Motor neuron (in vitro differentiated cells): ENCODE data around the gene LIPJ. TPM values are rescaled to one million over a fixed set of nuclear protein-coding genes. Genes with fewer than 3 reads are reported as not detected.

Experiments used
- ATAC-seq, 8 experiments: fragments of 200-7000 bp; cut with Tn5 transposase; replicated peaks in 6 of 8; 2 replicates each; pipeline ENCODE4 v1.8.0; 2021; ENCODE audit warnings: mild to moderate bottlenecking in 8 of 8, moderate library complexity in 8 of 8
- H3K27ac ChIP-seq, 2 donors: fragments of 250-450 bp; sonication (Bioruptor Pico); 2 replicates each; pipeline ENCODE4 v1.9.0; 2021; ENCODE audit warnings: antibody characterized with exemption in 2 of 2, mild to moderate bottlenecking in 2 of 2, moderate library complexity in 1 of 2
- H3K4me1 ChIP-seq, 2 donors: fragments of 250-450 bp; sonication (Bioruptor Pico); replicated peaks in 1 of 2; 2 replicates each; pipeline ENCODE4 v1.6.1; 2021; ENCODE audit warnings: antibody characterized with exemption in 2 of 2, mild to moderate bottlenecking in 2 of 2, moderate library complexity in 1 of 2
- H3K4me3 ChIP-seq, 5 donors: fragments of 250-450 bp; sonication (Bioruptor Pico); 2 replicates each; pipeline ENCODE4 v1.9.0; 2021; ENCODE audit warnings: antibody characterized with exemption in 5 of 5, mild to moderate bottlenecking in 5 of 5, moderate library complexity in 4 of 5
- WGBS, 10 experiments: fragments of 450-650 bp; shearing (Covaris generic); methylation state at CpG; one replicate each; pipeline ENCODE4 v1.0.0; 2022; 5-methylcytosine and 5-hydroxymethylcytosine counted together
- in situ Hi-C, 9 experiments: fragments of 400-800 bp; cut with MboI; loops; one replicate each; pipeline ENCODE4 v1.15.0; 2021; ENCODE audit warnings: low sequenced_read_pairs in 9 of 9, low pct_unique_long_range_greater_than_20kb in 2 of 9; ENCODE audit not compliant: unreplicated experiment in 9 of 9
- total RNA-seq, 8 experiments: library from RNA; unstranded; fragments of 300-600 nt; gene quantifications; 2 replicates each; pipeline versions ENCODE4 v1.2.3 to v1.2.4, GENCODE V29; 2022

Gene LIPJ, protein sequence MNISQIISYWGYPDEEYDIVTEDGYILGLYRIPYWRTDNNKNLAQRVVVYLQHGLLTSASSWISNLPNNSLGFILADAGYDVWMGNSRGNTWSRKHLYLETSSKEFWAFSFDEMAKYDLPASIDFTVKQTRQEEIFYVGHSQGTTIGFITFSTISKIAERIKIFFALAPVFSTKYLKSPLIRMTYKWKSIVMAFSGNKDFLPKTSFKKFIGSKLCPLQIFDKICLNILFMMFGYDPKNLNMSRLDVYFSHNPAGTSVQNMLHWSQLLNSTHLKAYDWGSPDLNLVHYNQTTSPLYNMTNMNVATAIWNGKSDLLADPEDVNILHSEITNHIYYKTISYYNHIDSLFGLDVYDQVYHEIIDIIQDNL
- under 1 TPM in 5 of 8 experiments, not detected in 3; 0.05 to 0.47 (median 0.08) TPM for total RNA-seq

DNA sequence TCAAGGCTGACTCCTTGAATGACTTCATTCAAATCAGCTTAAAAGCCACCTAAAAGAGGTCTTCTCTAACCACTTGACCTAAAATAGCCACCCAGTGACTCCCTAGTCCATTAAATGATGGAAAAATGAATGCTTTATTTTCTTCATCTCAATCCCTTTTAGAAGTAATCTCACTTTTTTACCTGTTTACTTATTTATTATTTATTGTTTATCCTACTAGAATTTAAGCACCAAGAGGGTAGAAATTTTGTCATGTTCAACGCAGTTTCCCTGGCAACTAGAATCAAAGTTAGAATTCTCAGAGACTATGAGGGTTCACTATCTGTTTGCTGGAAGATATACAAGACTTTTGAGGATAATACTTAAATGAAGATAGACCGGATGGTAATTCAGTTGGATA lies at the start of gene LIPJ:
Gene LIPJ (plus strand): TSS at position 301 of the 400 bp plus-strand sequence. CDS start 3,926 bp downstream, outside the sequence.
- 60 to 100% (median 94%) methylated on average over 1 to 2 of the region's 2 CpGs for WGBS, 10 experiments
- no peak within 1 kb of the TSS for H3K27ac ChIP-seq
- H3K4me3 ChIP-seq: no peak within 1 kb of the TSS
- H3K4me1 ChIP-seq: no peaks in the 10 kb centered on the region
- in situ Hi-C loops: loop anchor here in 1 of 9 experiments (10.0 kb wide), 1 partner anchor 98 kb away; no protein-coding TSS in a partner anchor
- no peak for ATAC-seq

DNA sequence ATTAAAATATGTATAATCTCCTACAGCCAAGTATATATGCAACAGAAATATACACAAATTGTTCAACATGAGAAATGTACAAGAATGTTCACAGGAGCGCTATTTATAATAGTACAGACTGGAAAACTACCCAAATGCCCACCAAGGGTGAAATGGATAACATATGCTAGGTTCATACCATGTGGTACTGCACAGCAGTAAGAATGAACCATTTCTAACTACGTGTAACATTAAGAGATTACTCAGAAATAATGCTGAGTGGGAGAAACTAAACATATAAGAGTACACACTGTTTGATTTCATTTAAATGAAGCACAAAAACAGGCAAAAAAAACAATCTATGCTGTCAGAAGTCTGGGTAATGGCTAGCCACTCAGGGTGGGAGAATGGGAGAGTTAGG lies 49.2 kb upstream of the LIPJ start:
- in situ Hi-C loops: loop anchor here in 3 of 9 experiments (25.0 kb wide), 2 partner anchors 675 to 700 kb away; partner anchors contain the start of genes KLLN (in 1 of the 3) and PTEN (in 1 of the 3)
- WGBS, 10 experiments: 35 to 100% (median 92%) methylated on average over 1 to 2 of the region's 2 CpGs; no CpG with 5 or more reads in 2 of the 10 experiments
- no peak overlapping the region for H3K27ac ChIP-seq
- H3K4me3 ChIP-seq: no peak overlapping the region
- no peak for ATAC-seq
- no peaks in the 10 kb centered on the region for H3K4me1 ChIP-seq

DNA sequence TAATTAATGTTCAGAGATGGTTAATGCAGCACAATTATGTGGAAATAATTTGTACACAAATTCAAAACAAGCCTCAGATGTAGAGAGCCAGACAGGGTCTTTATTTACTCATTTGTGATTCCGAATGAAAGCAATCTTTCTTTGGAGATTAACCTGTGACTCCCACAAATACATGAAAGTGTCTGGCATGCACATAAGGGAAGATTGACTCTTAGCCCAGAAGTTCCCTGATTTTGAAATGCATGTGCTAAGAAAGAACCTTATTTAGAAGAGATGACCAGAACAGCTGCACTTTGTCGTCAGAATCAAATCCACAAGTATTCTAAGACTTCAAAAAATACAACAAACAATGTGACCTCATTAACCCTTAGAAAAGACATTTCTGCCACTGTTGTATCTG lies 48.5 kb upstream of the LIPJ start:
- Histone ChIP-seq H3K4me3 (no peak overlapping the region), H3K27ac (no peak overlapping the region), H3K4me1 (no peaks in the 10 kb centered on the region)
- in situ Hi-C loops: loop anchor here in 3 of 9 experiments (25.0 kb wide), 2 partner anchors 676 to 701 kb away; partner anchors contain the start of genes KLLN (in 1 of the 3) and PTEN (in 1 of the 3)
- 0 to 83% (median 22%) methylated on average over 1 to 2 of the region's 2 CpGs for WGBS, 10 experiments
- ATAC-seq: peak in 2 of 8 experiments; percentile 28 to 60

DNA sequence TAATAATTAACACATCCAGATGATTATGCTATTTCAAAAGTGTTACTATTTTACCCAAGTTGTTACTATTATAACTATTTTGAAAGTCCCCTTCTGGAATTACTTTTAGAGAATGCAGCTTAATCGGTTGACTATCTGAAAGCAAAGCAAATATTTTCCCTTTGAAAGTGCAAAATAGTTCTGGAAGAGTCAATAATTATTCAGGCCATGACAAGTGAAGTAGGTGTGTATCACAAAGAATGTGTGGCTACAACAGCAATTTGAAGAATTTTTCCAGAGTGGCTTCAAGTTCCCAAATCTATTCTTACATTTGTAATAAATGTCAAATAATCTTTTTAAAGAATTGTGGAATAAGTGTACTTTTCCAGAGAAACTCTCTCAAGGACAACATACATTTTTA lies 46.2 kb upstream of the LIPJ start:
- 20 to 82% (median 77%) methylated on average over 1 of the region's 1 CpG; no CpG with 5 or more reads in 4 of the 10 experiments for WGBS, 10 experiments
- no peak overlapping the region for H3K4me3 ChIP-seq
- no peaks in the 10 kb centered on the region for H3K4me1 ChIP-seq
- H3K27ac ChIP-seq: no peak overlapping the region
- in situ Hi-C loops: loop anchor here in 3 of 9 experiments (10.0 to 25.0 kb wide), 3 partner anchors 136 to 703 kb away; partner anchors contain the start of genes KLLN (in 1 of the 3) and PTEN (in 1 of the 3)
- ATAC-seq: no peak

DNA sequence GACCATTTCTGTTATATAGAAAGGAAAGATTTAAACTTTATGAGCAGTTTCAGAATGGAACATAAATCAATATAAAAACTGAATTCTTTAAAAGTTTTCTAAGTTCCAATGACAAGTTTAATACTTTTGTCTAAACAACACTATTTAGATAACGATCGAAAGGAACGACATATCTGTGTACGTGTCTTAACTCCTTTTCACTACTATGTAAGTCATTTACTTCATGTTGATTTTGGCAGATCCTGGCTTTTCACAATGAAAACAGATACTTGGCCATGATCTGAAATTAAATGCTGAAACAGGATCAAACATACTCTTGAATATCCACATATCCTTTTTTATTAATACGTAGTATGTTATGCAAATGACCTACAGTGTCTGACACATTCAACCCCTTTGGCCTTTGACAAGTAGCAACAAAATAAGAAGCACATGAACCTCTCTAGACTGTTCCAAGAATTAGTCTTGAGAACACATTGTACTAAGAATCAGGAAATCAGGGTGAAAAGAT lies 45.4 kb upstream of the LIPJ start:
- Histone ChIP-seq H3K4me3 (no peak overlapping the region), H3K27ac (no peak overlapping the region), H3K4me1 (no peaks in the 10 kb centered on the region)
- 13 to 100% (median 85%) methylated on average over 2 to 5 of the region's 5 CpGs; no CpG with 5 or more reads in 1 of the 10 experiments for WGBS, 10 experiments
- ATAC-seq: no peak
- in situ Hi-C loops: loop anchor here in 3 of 9 experiments (10.0 to 25.0 kb wide), 3 partner anchors 136 to 704 kb away; partner anchors contain the start of genes KLLN (in 1 of the 3) and PTEN (in 1 of the 3)

DNA sequence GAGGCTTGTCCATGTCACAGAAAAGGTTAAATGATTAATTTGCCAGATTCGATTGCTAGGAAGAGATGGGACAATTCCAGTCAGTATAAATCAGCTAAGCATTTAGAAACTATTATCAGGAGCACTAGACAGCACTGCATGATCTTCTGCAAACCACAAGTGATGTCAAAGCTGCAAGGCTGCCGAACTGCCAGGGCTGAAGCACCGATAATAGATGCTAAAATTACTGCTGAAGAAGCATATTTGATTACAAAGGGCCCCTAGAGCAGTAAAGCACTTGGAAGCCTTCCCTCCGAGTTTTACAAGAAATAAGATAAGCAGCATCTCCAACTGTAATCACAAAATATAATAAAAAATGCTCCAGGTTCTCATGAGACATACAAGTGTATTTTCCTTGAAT lies 44.0 kb upstream of the LIPJ start:
- ATAC-seq: peak in 1 of 8 experiments; percentile 38
- H3K4me3 ChIP-seq: no peak overlapping the region
- WGBS, 10 experiments: 0 to 76% (median 68%) methylated on average over 1 to 4 of the region's 4 CpGs
- in situ Hi-C loops: loop anchor here in 3 of 9 experiments (10.0 to 25.0 kb wide), 3 partner anchors 138 to 705 kb away; partner anchors contain the start of genes KLLN (in 1 of the 3) and PTEN (in 1 of the 3)
- H3K4me1 ChIP-seq: no peaks in the 10 kb centered on the region
- no peak overlapping the region for H3K27ac ChIP-seq

DNA sequence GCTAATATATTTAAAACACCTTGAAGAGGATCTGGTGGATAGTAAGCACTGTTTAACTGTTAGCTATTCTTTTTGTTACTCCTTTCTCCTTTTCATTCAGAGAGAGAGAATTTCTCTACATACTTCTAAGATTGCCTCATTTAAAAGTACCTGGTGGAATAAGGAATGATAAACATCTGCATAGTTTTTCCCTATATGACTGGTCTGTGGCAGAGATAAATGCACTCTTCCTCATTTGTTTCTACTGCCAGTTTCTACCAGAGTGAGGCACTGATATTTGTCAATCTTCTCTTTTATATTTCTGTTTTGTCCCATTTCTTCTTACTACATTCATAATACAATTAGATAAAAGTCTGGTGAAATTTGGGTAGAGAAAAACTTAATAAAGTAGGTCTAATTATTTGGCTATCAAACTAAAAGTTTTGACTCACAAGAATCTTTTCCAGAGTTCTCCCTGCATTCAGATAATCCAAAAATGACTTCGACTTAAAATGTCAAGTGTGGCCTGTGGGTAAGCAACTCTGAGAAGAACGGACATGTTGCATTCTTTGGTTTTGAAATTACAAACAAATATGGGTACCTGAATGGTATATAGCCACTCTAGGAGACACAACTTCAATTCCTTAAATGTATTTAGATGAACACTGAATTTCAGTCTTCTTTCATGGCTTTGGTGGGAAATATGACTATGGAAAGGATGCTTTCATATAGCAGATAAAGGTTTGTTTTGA lies 42.3 kb upstream of the LIPJ start:
- 60 to 100% (median 89%) methylated on average over 1 to 2 of the region's 2 CpGs for WGBS, 10 experiments
- Histone ChIP-seq H3K4me3 (no peak overlapping the region), H3K4me1 (no peaks in the 10 kb centered on the region), H3K27ac (no peak overlapping the region)
- in situ Hi-C loops: loop anchor here in 3 of 9 experiments (10.0 to 25.0 kb wide), 3 partner anchors 140 to 707 kb away; partner anchors contain the start of genes KLLN (in 1 of the 3) and PTEN (in 1 of the 3)
- no peak for ATAC-seq

DNA sequence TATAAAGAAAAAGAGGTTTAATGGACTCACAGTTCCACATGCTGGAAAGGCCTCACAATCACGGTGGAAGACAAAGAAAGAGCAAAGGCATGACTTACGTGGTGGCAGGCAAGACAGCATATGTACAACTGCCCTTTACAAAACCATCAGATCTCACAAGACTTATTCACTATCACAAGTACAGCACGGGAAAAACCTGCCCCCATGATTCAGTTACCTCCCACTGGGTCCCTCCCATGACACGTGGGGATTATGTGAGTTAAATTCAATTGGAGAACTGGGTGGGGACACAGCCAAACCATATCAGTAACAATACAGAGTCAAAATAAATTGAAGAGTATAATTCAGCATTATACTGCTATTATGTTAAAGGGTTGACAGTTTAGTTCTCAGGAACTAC lies 41.2 kb upstream of the LIPJ start:
- H3K4me3 ChIP-seq: no peak overlapping the region
- WGBS, 10 experiments: 38 to 83% (median 55%) methylated on average over 2 to 4 of the region's 4 CpGs; no CpG with 5 or more reads in 2 of the 10 experiments
- ATAC-seq: peak in 1 of 8 experiments; percentile 39
- H3K27ac ChIP-seq: no peak overlapping the region
- H3K4me1 ChIP-seq: no peaks in the 10 kb centered on the region
- in situ Hi-C loops: loop anchor here in 3 of 9 experiments (10.0 to 25.0 kb wide), 3 partner anchors 141 to 708 kb away; partner anchors contain the start of genes KLLN (in 1 of the 3) and PTEN (in 1 of the 3)

DNA sequence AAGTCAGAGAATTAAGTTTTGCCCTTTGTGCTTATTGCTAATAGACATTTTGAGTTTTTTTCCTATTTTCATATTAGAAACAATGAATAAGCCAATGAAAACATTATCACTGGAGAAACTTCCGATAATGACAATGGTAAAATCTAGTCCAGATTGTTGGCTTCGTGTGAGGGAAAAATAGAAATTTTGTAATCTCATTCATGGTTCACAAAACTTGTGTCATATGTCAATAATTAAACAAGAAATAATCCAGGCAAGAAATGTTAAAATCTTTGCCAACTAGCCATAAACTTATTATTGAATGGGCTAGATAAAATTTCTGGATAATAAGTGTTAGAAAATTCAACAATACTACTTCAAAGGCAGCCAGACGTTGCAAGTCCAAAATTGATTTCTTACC lies 40.1 kb upstream of the LIPJ start:
- Histone ChIP-seq H3K4me1 (no peaks in the 10 kb centered on the region), H3K27ac (no peak overlapping the region), H3K4me3 (no peak overlapping the region)
- in situ Hi-C loops: loop anchor here in 3 of 9 experiments (10.0 to 25.0 kb wide), 3 partner anchors 142 to 709 kb away; partner anchors contain the start of genes KLLN (in 1 of the 3) and PTEN (in 1 of the 3)
- 20 to 94% (median 70%) methylated on average over 2 to 3 of the region's 3 CpGs; no CpG with 5 or more reads in 1 of the 10 experiments for WGBS, 10 experiments
- ATAC-seq: no peak

DNA sequence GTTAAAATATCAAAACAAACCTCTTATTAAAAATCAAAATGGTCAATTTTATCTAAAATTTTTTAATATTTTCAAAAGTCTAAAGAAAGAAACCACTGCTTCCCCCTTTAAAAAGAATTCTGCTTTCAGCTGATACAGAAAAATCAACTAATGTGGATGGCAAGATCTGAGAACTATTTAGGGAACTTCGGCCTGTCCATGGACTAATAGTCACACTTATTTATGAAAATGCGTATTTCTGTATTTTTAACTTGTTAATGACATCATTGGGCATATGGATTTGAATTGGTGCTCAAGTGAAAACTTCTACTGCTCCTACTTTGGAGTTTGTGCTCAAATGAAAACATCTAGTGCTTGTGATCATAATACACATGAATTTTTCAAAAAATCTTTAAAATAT lies 35.3 kb upstream of the LIPJ start:
- no peak overlapping the region for H3K4me3 ChIP-seq
- in situ Hi-C loops: loop anchor here in 3 of 9 experiments (25.0 kb wide), 2 partner anchors 261 to 689 kb away; partner anchors contain the start of genes KLLN (in 2 of the 3), PTEN (in 2 of the 3) and LIPM (in 1 of the 3)
- 25 to 100% (median 86%) methylated on average over 1 to 2 of the region's 2 CpGs; no CpG with 5 or more reads in 2 of the 10 experiments for WGBS, 10 experiments
- H3K4me1 ChIP-seq: no peaks in the 10 kb centered on the region
- no peak overlapping the region for H3K27ac ChIP-seq
- ATAC-seq: no peak

DNA sequence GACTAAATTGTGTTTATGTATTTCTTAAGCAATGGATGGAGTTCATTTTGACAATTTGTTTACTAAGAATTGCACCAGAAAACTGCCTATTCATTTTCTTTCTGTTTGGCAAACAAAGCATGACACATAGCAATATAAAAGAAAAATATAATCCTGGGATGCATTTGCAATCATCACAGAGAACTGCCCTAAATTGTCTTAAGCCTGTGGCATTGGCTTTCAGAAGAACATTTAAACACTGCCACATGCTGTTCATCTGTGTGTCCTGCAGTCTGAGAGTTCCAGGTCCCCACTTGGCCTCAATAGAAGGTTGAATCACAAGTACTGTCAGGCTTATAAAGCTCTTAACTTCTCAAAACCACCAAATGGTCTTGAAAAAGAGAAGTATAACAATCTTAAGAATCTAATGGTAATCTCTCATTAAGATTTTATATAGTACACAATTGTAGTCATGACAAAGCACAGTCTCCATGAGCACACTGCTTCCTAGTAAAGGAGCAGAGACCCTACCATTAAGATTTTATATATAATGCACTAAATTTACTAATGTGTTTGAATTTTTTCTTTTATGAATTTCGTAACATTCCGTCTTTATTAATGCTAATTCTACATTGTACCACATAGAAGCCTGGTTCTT lies 33.3 kb upstream of the LIPJ start:
- Histone ChIP-seq H3K4me1 (no peaks in the 10 kb centered on the region), H3K27ac (no peak overlapping the region), H3K4me3 (no peak overlapping the region)
- in situ Hi-C loops: loop anchor here in 3 of 9 experiments (25.0 kb wide), 2 partner anchors 259 to 691 kb away; partner anchors contain the start of genes KLLN (in 2 of the 3), PTEN (in 2 of the 3) and LIPM (in 1 of the 3)
- peak; percentile 77 to 98 (median 90) for ATAC-seq
- 0 to 74% (median 20%) methylated on average over 2 of the region's 2 CpGs; no CpG with 5 or more reads in 2 of the 10 experiments for WGBS, 10 experiments
